GM12878 (cell line): Measurements from ENCODE around the gene ARHGAP44. TPM values are rescaled to one million over a fixed set of nuclear protein-coding genes. Genes with fewer than 3 reads are reported as not detected.

ENCODE experiments used
- ATAC-seq: fragments of 200-7000 bp; cut with Tn5 transposase; 3 replicates; pipeline ENCODE4 v1.9.1; 2020; ENCODE audit warnings: mild to moderate bottlenecking, moderate library complexity
- BruUV-seq: library from RNA; stranded (reverse); fragments of 400-500 nt; replicated peaks from 2 replicates; lab custom pipeline; 2021; lab: Mats Ljungman, UMichigan
- CTCF ChIA-PET: fragments of 300-600 bp; sonication (Branson Sonifier 250); formaldehyde crosslinking; extraction: SDS; loops from one replicate; lab custom pipeline; 2021; ENCODE audit warnings: inconsistent platforms; lab: Yijun Ruan, JAX
- POLR2A ChIA-PET: fragments of 350-600 bp; formaldehyde crosslinking; extraction: SDS; loops from one replicate; lab custom pipeline; 2021; ENCODE audit warnings: inconsistent platforms; lab: Charles Lee
- RAD21 ChIA-PET: fragments of 300-600 bp; sonication (Branson Sonifier 250); formaldehyde crosslinking; loops from one replicate; lab custom pipeline; 2023; ENCODE audit warnings: antibody characterized with exemption; ENCODE audit not compliant: unreplicated experiment; lab: Charles Lee
- SMC1A ChIA-PET: fragments of 300-600 bp; sonication (Branson Sonifier 250); formaldehyde crosslinking; loops from one replicate; lab custom pipeline; 2023; ENCODE audit not compliant: unreplicated experiment, uncharacterized antibody; lab: Charles Lee
- DNase-seq: peaks from one replicate; pipeline ENCODE4 v3.0.0-alpha.2; 2011; ENCODE audit warnings: low read depth, low spot score
- FAIRE-seq: peaks from 3 replicates; lab custom pipeline; 2011; peaks lifted over from hg19 to GRCh38; lab: Jason Lieb, UNC
- H2AFZ ChIP-seq: 2 replicates; pipeline ENCODE4 v1.6.0; 2011; ENCODE audit warnings: low read depth, low read length, control low read depth; ENCODE audit not compliant: control insufficient read depth
- H3K27ac ChIP-seq: 2 replicates; pipeline ENCODE4 v1.5.1; 2011; ENCODE audit warnings: control low read depth; ENCODE audit not compliant: control insufficient read depth, insufficient read depth
- H3K27me3 ChIP-seq, 2 experiments: replicated peaks in 1 of 2; 2 replicates each; pipeline versions ENCODE4 v1.6.0 to v1.6.1; 2011; ENCODE audit warnings: low read length in 1 of 2; ENCODE audit not compliant: control insufficient read depth in 2 of 2, insufficient read depth in 2 of 2
- H3K36me3 ChIP-seq, 2 experiments: 2 replicates each; pipeline ENCODE4 v1.5.1; 2011; ENCODE audit warnings: low read length in 1 of 2; ENCODE audit not compliant: control insufficient read depth in 2 of 2, insufficient read depth in 2 of 2
- H3K4me1 ChIP-seq: 2 replicates; pipeline ENCODE4 v1.6.1; 2011; ENCODE audit warnings: mild to moderate bottlenecking, low read length, moderate library complexity, mixed read lengths; ENCODE audit not compliant: control insufficient read depth, insufficient read depth
- H3K4me2 ChIP-seq: 2 replicates; pipeline ENCODE4 v1.6.0; 2011; ENCODE audit warnings: control low read depth; ENCODE audit not compliant: control insufficient read depth, insufficient read depth
- H3K4me3 ChIP-seq: fragments of 200-600 bp; sonication (generic); 2 replicates; pipeline ENCODE4 v1.5.1; 2016
- H3K79me2 ChIP-seq: 2 replicates; pipeline ENCODE4 v1.6.0; 2011; ENCODE audit warnings: low read length; ENCODE audit not compliant: control insufficient read depth, insufficient read depth
- H3K9ac ChIP-seq: 2 replicates; pipeline ENCODE4 v1.8.0; 2011; ENCODE audit warnings: low read length, control low read depth, mixed read lengths; ENCODE audit not compliant: control insufficient read depth, insufficient read depth
- H3K9me3 ChIP-seq: replicated peaks from 3 replicates; pipeline ENCODE4 v1.5.1; 2011; ENCODE audit warnings: mild to moderate bottlenecking, low read length; ENCODE audit not compliant: control insufficient read depth, insufficient read depth
- H4K20me1 ChIP-seq: 2 replicates; pipeline ENCODE4 v1.6.0; 2011; ENCODE audit not compliant: control insufficient read depth, insufficient read depth
- ASH2L ChIP-seq: fragments of 300-600, 200-600 bp; sonication (generic); IDR thresholded peaks from 2 replicates; pipeline ENCODE4 v1.6.1; 2017; ENCODE audit warnings: low read depth, mild to moderate bottlenecking, borderline replicate concordance
- BACH1 ChIP-seq: fragments of 450-650 bp; IDR thresholded peaks from 2 replicates; pipeline ENCODE4 v1.6.1; 2017; ENCODE audit warnings: mild to moderate bottlenecking, borderline replicate concordance
- CBFB ChIP-seq: IDR thresholded peaks from 2 replicates; pipeline ENCODE4 v1.6.1; 2016; ENCODE audit warnings: antibody characterized with exemption, low read depth
- CHD2 ChIP-seq: IDR thresholded peaks from 2 replicates; pipeline ENCODE4 v1.6.1; 2011; ENCODE audit warnings: low read depth, low read length, improper control_type of control experiment, borderline replicate concordance
- EP300 ChIP-seq, 2 experiments: fragments of 150-350 bp in 1 of 2; IDR thresholded peaks; 2 replicates each; pipeline ENCODE4 v1.6.1; 2011 to 2012; ENCODE audit warnings: low read depth in 2 of 2, low read length in 2 of 2, borderline replicate concordance in 1 of 2, improper control_type of control experiment in 1 of 2, inconsistent platforms in 1 of 2; ENCODE audit not compliant: control insufficient read depth in 1 of 2
- EZH2 ChIP-seq: IDR thresholded peaks from 2 replicates; pipeline ENCODE4 v1.6.1; 2012; ENCODE audit warnings: low read depth, mild to moderate bottlenecking, control low read depth, inconsistent platforms, low read length, borderline replicate concordance; ENCODE audit not compliant: control insufficient read depth
- GATAD2B ChIP-seq: fragments of 450-650 bp; conservative IDR thresholded peaks from 2 replicates; pipeline ENCODE4 v1.6.1; 2017; ENCODE audit warnings: low read depth, mild to moderate bottlenecking, moderate library complexity
- NBN ChIP-seq: fragments of 450-650 bp; IDR thresholded peaks from 2 replicates; pipeline ENCODE4 v1.6.1; 2016
- POLR2A ChIP-seq: IDR thresholded peaks from 2 replicates; pipeline ENCODE4 v1.6.1; 2011; ENCODE audit warnings: low read depth, mild to moderate bottlenecking, low read length
- RAD21 ChIP-seq: IDR thresholded peaks from 2 replicates; pipeline ENCODE4 v1.6.1; 2011; ENCODE audit warnings: mild to moderate bottlenecking, low read depth, low read length, moderate library complexity; ENCODE audit not compliant: insufficient read depth
- RUNX3 ChIP-seq: IDR thresholded peaks from 2 replicates; pipeline ENCODE4 v1.6.1; 2012; ENCODE audit warnings: low read length, inconsistent platforms
- SP1 ChIP-seq: IDR thresholded peaks from one replicate; pipeline ENCODE4 v1.6.1; 2011; ENCODE audit warnings: low read depth, low read length
- ZBED1 ChIP-seq: IDR thresholded peaks from 2 replicates; pipeline ENCODE4 v1.6.1; 2016; ENCODE audit warnings: borderline replicate concordance
- ZNF622 ChIP-seq: fragments of 450-650 bp; IDR thresholded peaks from 2 replicates; pipeline ENCODE4 v1.6.1; 2017; ENCODE audit warnings: mild to moderate bottlenecking, inconsistent platforms
- ZSCAN29 ChIP-seq: fragments of 450-650 bp; IDR thresholded peaks from 2 replicates; pipeline ENCODE4 v1.6.1; 2017; ENCODE audit warnings: mild to moderate bottlenecking, moderate library complexity
- WGBS: methylation state at CpG from one replicate; pipeline ENCODE4 v1.1.6; 2016; ENCODE audit warnings: low lambda C conversion rate; ENCODE audit not compliant: insufficient replicate concordance, insufficient coverage; ENCODE audit errors: missing lambda C conversion rate; 5-methylcytosine and 5-hydroxymethylcytosine counted together
- in situ Hi-C: fragments of 300-500 bp; cut with MboI; formaldehyde crosslinking; loops from 9 replicates; pipeline ENCODE4 v1.14.3; 2018; ENCODE audit warnings: mixed read lengths
- intact Hi-C: fragments of 100-400 bp; cut with micrococcal nuclease; formaldehyde crosslinking; loops from one replicate; pipeline ENCODE4 v1.14.2; 2022; ENCODE audit not compliant: unreplicated experiment
- polyA plus RNA-seq, 11 experiments: library from polyadenylated mRNA; depleted of rRNA in 4 of 11; unstranded in 6 of 11; stranded (reverse) in 5 of 11; fragments of >200 nt; fragmentation: Nextera tagmentation in 4 of 11; fragmentation: Illumina TruSeq in 1 of 11; extraction: Ambion mirVana in 4 of 11; extraction: Trizol in 1 of 11; gene quantifications; 1 replicate in 1 of 11; 2 replicates in 10 of 11; pipeline versions ENCODE4 v1.2.1 to v1.2.3, GENCODE V29; 2011 to 2016; ENCODE audit warnings: inconsistent platforms in 2 of 11, missing spikeins in 2 of 11, low read depth in 1 of 11
- total RNA-seq, 4 experiments: library from RNA; depleted of rRNA in 3 of 4; stranded (reverse); fragments of >200 nt in 3 of 4; fragmentation: Illumina TruSeq in 1 of 4; extraction: Trizol in 1 of 4; gene quantifications; 2 replicates each; pipeline versions ENCODE4 v1.2.1 to v1.2.3, GENCODE V29; 2013 to 2021
- TF ChIP-seq, protein P1 (sequence below): IDR thresholded peaks from 2 replicates; pipeline ENCODE4 v1.6.1; 2012; ENCODE audit warnings: improper control_type of control experiment, low read depth, low read length; ENCODE audit not compliant: insufficient replicate concordance
- TF ChIP-seq, protein P2 (sequence below): IDR thresholded peaks from 2 replicates; pipeline ENCODE4 v1.6.1; 2012; ENCODE audit warnings: low read length, inconsistent platforms
- TF ChIP-seq, protein P3 (sequence below): IDR thresholded peaks from 2 replicates; pipeline ENCODE4 v1.6.1; 2011; ENCODE audit warnings: mild to moderate bottlenecking, low read depth, low read length, moderate library complexity; ENCODE audit not compliant: insufficient replicate concordance

ARHGAP44 gene
- total and polyA plus RNA-seq, 10 of the 15 experiments (the other 5 are each of a cell fraction or from before 2014, with no cell fraction given) = 0.11 to 1.2 (median 0.48) TPM

DNA sequence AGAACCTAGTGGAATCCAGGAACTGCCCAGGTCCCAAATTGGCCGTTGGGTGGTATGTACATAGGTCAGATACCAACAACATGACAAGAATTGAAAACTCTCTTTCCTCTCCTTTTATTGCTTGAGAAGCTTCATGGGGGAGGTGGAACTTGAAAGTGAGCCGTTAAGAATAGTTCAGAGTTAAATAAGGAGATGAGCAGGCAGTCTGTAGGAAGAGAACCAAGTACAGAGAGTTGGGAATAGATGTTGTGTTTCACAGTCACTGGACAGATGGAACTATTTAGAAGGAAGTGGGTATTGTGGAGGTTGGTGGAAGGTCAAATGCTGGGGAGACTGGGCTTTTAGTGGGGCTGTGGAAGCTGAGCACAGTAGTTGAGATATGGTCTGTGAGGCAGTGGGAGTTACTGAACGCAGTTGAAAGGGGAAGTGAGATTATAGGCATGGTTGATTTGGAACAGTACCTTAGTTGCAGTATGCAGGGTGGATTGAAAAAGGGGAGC lies 26.4 kb downstream of the ARHGAP44 start:
- Histone ChIP-seq H3K79me2 (no peaks in the 10 kb centered on the region), H4K20me1 (no peaks in the 10 kb centered on the region), H2AFZ (peak overlapping the region; percentile 82), H3K9ac (peak overlapping the region; percentile 50), H3K4me2 (peak overlapping the region; percentile 88), H3K36me3 (no peaks in the 10 kb centered on the region), H3K9me3 (no peaks in the 10 kb centered on the region; the same call in 2 of the 3 replicates), H3K4me3 (no peak overlapping the region; the same call in 1 of the 2 replicates), H3K4me1 (peaks cover 25% of the 10 kb centered on the region), H3K27ac (peak overlapping the region; percentile 89), H3K27me3 (no peaks in the 10 kb centered on the region)
- intact Hi-C loops (no loop called here), in situ Hi-C loops (no loop called here)
- ChIA-PET SMC1A (no interaction called here), RAD21 (interaction anchor here (0.9 kb wide), 1 partner anchor 203 kb away, joined by 3 read pairs; the partner anchor contains the start of gene ELAC2), POLR2A (interaction anchor here (0.6 kb wide), 1 partner anchor 68 kb away, joined by 6 read pairs; no protein-coding TSS in a partner anchor), CTCF (no interaction called here)
- FAIRE-seq (peak; percentile 72), ATAC-seq (peak; percentile 100), DNase-seq (peak; percentile 82)
- BruUV-seq = no TSS peak
- 4% methylated on average over 3 of the region's 3 CpGs for WGBS
- TF ChIP-seq ZNF622 (no peak), RAD21 (no peak), CHD2 (peak; percentile 45; the same call in 1 of the 2 replicates), ASH2L (0 out of 2 replicates have a peak, but pooled peaks have one; percentile 76), ZBED1 (no peak), BACH1 (0 out of 2 replicates have a peak, but pooled peaks have one; percentile 28), NBN (peak; percentile 83), ZSCAN29 (no peak), GATAD2B (peak; percentile 48; the same call in 1 of the 2 replicates), RUNX3 (peak; percentile 71), CBFB (no peak), SP1 (peak; percentile 45), POLR2A (peak; percentile 52; the same call in 1 of the 2 replicates), EZH2 (no peak), EP300 (IDR thresholded peaks at IDR 0.05; ENCODE audit: borderline replicate concordance in 1 of 2, control insufficient read depth in 1 of 2, low read depth in 2 of 2, low read length in 2 of 2) (peak in 1 of 2 experiments; percentile 93; a peak in 2 of 4 replicates)
- TF ChIP-seq, protein P1, sequence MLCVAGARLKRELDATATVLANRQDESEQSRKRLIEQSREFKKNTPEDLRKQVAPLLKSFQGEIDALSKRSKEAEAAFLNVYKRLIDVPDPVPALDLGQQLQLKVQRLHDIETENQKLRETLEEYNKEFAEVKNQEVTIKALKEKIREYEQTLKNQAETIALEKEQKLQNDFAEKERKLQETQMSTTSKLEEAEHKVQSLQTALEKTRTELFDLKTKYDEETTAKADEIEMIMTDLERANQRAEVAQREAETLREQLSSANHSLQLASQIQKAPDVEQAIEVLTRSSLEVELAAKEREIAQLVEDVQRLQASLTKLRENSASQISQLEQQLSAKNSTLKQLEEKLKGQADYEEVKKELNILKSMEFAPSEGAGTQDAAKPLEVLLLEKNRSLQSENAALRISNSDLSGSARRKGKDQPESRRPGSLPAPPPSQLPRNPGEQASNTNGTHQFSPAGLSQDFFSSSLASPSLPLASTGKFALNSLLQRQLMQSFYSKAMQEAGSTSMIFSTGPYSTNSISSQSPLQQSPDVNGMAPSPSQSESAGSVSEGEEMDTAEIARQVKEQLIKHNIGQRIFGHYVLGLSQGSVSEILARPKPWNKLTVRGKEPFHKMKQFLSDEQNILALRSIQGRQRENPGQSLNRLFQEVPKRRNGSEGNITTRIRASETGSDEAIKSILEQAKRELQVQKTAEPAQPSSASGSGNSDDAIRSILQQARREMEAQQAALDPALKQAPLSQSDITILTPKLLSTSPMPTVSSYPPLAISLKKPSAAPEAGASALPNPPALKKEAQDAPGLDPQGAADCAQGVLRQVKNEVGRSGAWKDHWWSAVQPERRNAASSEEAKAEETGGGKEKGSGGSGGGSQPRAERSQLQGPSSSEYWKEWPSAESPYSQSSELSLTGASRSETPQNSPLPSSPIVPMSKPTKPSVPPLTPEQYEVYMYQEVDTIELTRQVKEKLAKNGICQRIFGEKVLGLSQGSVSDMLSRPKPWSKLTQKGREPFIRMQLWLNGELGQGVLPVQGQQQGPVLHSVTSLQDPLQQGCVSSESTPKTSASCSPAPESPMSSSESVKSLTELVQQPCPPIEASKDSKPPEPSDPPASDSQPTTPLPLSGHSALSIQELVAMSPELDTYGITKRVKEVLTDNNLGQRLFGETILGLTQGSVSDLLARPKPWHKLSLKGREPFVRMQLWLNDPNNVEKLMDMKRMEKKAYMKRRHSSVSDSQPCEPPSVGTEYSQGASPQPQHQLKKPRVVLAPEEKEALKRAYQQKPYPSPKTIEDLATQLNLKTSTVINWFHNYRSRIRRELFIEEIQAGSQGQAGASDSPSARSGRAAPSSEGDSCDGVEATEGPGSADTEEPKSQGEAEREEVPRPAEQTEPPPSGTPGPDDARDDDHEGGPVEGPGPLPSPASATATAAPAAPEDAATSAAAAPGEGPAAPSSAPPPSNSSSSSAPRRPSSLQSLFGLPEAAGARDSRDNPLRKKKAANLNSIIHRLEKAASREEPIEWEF = no peak
- TF ChIP-seq, protein P2, sequence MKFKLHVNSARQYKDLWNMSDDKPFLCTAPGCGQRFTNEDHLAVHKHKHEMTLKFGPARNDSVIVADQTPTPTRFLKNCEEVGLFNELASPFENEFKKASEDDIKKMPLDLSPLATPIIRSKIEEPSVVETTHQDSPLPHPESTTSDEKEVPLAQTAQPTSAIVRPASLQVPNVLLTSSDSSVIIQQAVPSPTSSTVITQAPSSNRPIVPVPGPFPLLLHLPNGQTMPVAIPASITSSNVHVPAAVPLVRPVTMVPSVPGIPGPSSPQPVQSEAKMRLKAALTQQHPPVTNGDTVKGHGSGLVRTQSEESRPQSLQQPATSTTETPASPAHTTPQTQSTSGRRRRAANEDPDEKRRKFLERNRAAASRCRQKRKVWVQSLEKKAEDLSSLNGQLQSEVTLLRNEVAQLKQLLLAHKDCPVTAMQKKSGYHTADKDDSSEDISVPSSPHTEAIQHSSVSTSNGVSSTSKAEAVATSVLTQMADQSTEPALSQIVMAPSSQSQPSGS = no peak
- TF ChIP-seq, protein P3, sequence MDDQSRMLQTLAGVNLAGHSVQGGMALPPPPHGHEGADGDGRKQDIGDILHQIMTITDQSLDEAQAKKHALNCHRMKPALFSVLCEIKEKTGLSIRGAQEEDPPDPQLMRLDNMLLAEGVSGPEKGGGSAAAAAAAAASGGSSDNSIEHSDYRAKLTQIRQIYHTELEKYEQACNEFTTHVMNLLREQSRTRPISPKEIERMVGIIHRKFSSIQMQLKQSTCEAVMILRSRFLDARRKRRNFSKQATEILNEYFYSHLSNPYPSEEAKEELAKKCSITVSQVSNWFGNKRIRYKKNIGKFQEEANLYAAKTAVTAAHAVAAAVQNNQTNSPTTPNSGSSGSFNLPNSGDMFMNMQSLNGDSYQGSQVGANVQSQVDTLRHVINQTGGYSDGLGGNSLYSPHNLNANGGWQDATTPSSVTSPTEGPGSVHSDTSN = no peak
